GM23248 (cell line): Measurements from ENCODE around the gene UNC5C. TPM values are rescaled to one million over a fixed set of nuclear protein-coding genes. Genes with fewer than 3 reads are reported as not detected.

ENCODE experiments used
- DNase-seq: peaks from one replicate; pipeline ENCODE4 v3.0.0-alpha.2; 2015
- H2AFZ ChIP-seq: fragments of 200-600 bp; sonication (generic); 2 replicates; pipeline ENCODE4 v1.6.1; 2016; ENCODE audit warnings: antibody characterized with exemption
- H3F3A ChIP-seq: fragments of 200-600 bp; sonication (generic); 2 replicates; pipeline ENCODE4 v1.6.1; 2016; ENCODE audit warnings: mild to moderate bottlenecking, antibody characterized with exemption, mixed run types; ENCODE audit not compliant: insufficient read depth
- H3K27ac ChIP-seq: fragments of 200-600 bp; sonication (generic); 2 replicates; pipeline ENCODE4 v1.5.1; 2016; ENCODE audit warnings: mild to moderate bottlenecking
- H3K27me3 ChIP-seq: fragments of 200-600 bp; sonication (generic); replicated peaks from 2 replicates; pipeline ENCODE4 v1.6.1; 2016; ENCODE audit warnings: mild to moderate bottlenecking; ENCODE audit not compliant: insufficient read depth
- H3K36me3 ChIP-seq: fragments of 200-600 bp; sonication (generic); 2 replicates; pipeline ENCODE4 v1.6.1; 2016; ENCODE audit warnings: low read depth, mild to moderate bottlenecking
- H3K4me1 ChIP-seq: fragments of 200-600 bp; sonication (generic); 2 replicates; pipeline ENCODE4 v1.6.1; 2016; ENCODE audit warnings: mild to moderate bottlenecking; ENCODE audit not compliant: insufficient read depth
- H3K4me2 ChIP-seq: fragments of 200-600 bp; sonication (generic); one replicate; pipeline ENCODE4 v1.6.1; 2016; ENCODE audit warnings: mild to moderate bottlenecking; ENCODE audit not compliant: unreplicated experiment
- H3K4me3 ChIP-seq: fragments of 200-600 bp; sonication (generic); 2 replicates; pipeline ENCODE4 v1.5.1; 2016; ENCODE audit warnings: mild to moderate bottlenecking
- H3K79me2 ChIP-seq: fragments of 200-600 bp; sonication (generic); 2 replicates; pipeline ENCODE4 v1.6.1; 2016; ENCODE audit warnings: mild to moderate bottlenecking; ENCODE audit not compliant: insufficient read depth
- H3K9ac ChIP-seq: fragments of 200-600 bp; sonication (generic); 2 replicates; pipeline ENCODE4 v1.6.1; 2016; ENCODE audit warnings: mild to moderate bottlenecking
- H3K9me2 ChIP-seq: fragments of 200-600 bp; sonication (generic); 2 replicates; pipeline ENCODE4 v1.6.1; 2016; ENCODE audit warnings: mixed run types, mild to moderate bottlenecking, moderate library complexity; ENCODE audit not compliant: insufficient read depth
- H3K9me3 ChIP-seq: fragments of 200-600 bp; sonication (generic); one replicate; pipeline ENCODE4 v1.6.1; 2017; ENCODE audit warnings: low read depth
- H4K20me1 ChIP-seq: fragments of 200-600 bp; sonication (generic); 2 replicates; pipeline ENCODE4 v1.6.0; 2016; ENCODE audit not compliant: insufficient read depth
- EZH2 ChIP-seq: fragments of 200-600 bp; sonication (generic); IDR thresholded peaks from 2 replicates; pipeline ENCODE4 v1.6.1; 2018; ENCODE audit warnings: antibody characterized with exemption, mild to moderate bottlenecking; ENCODE audit not compliant: insufficient read depth, poor library complexity, severe bottlenecking
- EZH2phosphoT487 ChIP-seq: fragments of 200-600 bp; sonication (generic); IDR thresholded peaks from 2 replicates; pipeline ENCODE4 v1.6.1; 2018; ENCODE audit warnings: antibody characterized with exemption, moderate library complexity, mild to moderate bottlenecking, low read depth; ENCODE audit not compliant: insufficient read depth
- WGBS, 2 experiments: methylation state at CpG; one replicate each; pipeline ENCODE4 v1.1.6; 2015 to 2017; ENCODE audit warnings: low lambda C conversion rate in 2 of 2, low coverage in 1 of 2; ENCODE audit errors: missing lambda C conversion rate in 2 of 2; 5-methylcytosine and 5-hydroxymethylcytosine counted together
- in situ Hi-C: fragments of 300-500 bp; cut with MboI; formaldehyde crosslinking; loops from 2 replicates; pipeline ENCODE4 v1.15.0; 2020
- polyA plus RNA-seq: library from polyadenylated mRNA; unstranded; fragments of >200 nt; fragmentation: Nextera tagmentation; extraction: Ambion mirVana; gene quantifications from 2 replicates; pipeline ENCODE4 v1.2.1, GENCODE V29; 2016
- total RNA-seq: library from RNA; depleted of rRNA; stranded (reverse); fragments of >200 nt; shearing (Covaris generic); gene quantifications from 2 replicates; pipeline ENCODE4 v1.2.3, GENCODE V29; 2014

The UNC5C gene
- total and polyA plus RNA-seq, 2 experiments from 2014 or later, result not detected

DNA sequence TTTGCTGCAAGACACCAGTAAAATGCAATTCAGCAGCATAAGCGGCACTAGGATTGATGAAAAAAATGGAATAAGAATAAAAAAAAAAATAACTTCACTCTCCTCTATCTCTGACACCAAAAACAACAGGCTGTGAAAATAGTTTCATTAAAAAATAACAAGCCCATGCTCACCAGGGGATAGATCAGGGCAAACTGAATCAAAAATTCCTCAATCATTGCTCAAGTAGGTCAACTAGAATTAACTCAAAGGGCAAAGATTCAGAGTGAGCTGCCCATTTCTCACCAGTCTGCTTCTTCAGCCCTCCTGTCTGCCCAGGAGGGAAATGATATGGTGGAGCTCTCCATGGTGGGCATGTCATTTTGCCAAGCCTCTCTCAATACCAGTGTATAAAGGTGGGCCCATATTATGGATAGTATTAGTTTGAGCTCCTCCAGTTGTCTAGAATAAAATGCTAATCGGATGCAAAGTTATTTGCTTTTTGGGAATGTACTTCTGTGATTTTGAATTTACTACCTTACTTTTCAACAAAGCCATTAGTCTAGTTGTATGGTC is 153.9 kb downstream of the UNC5C start:
- no peak overlapping the region for H3K9ac ChIP-seq
- TF ChIP-seq EZH2phosphoT487, result no peak
- TF ChIP-seq EZH2, result no peak
- H2AFZ ChIP-seq, result no peak overlapping the region
- DNase-seq, result no peak
- WGBS, 2 experiments, result 28 to 38% methylated on average over 2 of the region's 2 CpGs
- no peaks in the 10 kb centered on the region for H4K20me1 ChIP-seq
- no peak overlapping the region for H3K4me3 ChIP-seq
- no peaks in the 10 kb centered on the region for H3F3A ChIP-seq
- H3K79me2 ChIP-seq, result no peaks in the 10 kb centered on the region
- H3K27ac ChIP-seq, result no peak overlapping the region
- no peaks in the 10 kb centered on the region for H3K36me3 ChIP-seq
- no peaks in the 10 kb centered on the region for H3K9me2 ChIP-seq
- H3K4me1 ChIP-seq, result no peaks in the 10 kb centered on the region
- no peaks in the 10 kb centered on the region for H3K27me3 ChIP-seq
- in situ Hi-C loops, result no loop called here
- no peak overlapping the region for H3K4me2 ChIP-seq
- H3K9me3 ChIP-seq, result no peaks in the 10 kb centered on the region

DNA sequence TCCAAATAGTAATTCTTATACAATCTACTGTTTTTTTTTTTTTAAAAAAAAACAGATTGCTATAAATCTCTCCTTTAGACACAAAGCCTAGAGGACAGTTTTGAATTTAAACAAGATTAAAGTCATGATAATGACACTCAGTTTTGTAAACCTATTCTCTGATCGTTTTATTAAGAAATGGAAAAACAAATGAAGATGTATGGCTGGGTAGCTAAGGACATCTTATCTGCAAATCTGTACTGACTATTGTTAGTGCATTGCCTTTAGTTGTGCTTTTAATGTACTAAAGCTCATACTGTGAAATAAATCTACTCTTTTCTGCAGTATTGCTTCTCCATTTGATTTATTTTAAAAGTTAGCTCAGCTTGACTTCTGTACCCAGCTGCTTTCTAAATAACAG is 155.0 kb downstream of the UNC5C start:
- WGBS, 2 experiments, result 0% methylated on average over 1 of the region's 1 CpG
- Histone ChIP-seq H3K9ac (no peak overlapping the region), H3K27ac (no peak overlapping the region), H4K20me1 (no peaks in the 10 kb centered on the region), H3F3A (no peaks in the 10 kb centered on the region), H3K27me3 (no peaks in the 10 kb centered on the region), H3K79me2 (no peaks in the 10 kb centered on the region), H3K4me2 (no peak overlapping the region), H3K9me3 (no peaks in the 10 kb centered on the region), H3K9me2 (no peaks in the 10 kb centered on the region), H3K36me3 (no peaks in the 10 kb centered on the region), H3K4me1 (no peaks in the 10 kb centered on the region), H2AFZ (no peak overlapping the region), H3K4me3 (no peak overlapping the region)
- TF ChIP-seq EZH2, result no peak
- no peak for TF ChIP-seq EZH2phosphoT487
- no peak for DNase-seq
- in situ Hi-C loops, result no loop called here

DNA sequence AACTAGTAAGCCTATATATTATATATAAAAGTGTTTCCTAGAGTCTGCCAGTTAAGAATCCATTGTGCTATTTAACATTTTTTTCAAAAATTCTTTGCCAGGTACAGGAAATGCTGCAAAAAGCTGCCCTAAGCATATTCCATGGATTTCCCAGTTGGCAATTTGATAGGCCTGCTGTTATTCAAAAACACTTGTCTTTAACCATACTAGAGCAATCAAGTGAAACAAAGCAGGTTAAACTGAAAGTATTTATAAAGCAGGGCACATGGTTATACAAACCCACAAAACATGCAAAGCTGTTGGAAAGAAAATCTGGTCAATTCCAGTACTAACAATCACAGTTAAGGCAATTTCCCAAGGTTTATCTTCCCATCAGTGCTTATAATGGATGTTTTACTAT is 159.9 kb downstream of the UNC5C start:
- H3K9ac ChIP-seq, result no peak overlapping the region
- no peaks in the 10 kb centered on the region for H3K79me2 ChIP-seq
- H4K20me1 ChIP-seq, result no peaks in the 10 kb centered on the region
- no peaks in the 10 kb centered on the region for H3K9me3 ChIP-seq
- H3K9me2 ChIP-seq, result no peaks in the 10 kb centered on the region
- no peaks in the 10 kb centered on the region for H3K36me3 ChIP-seq
- no peak overlapping the region for H2AFZ ChIP-seq
- no peak overlapping the region for H3K4me2 ChIP-seq
- no peaks in the 10 kb centered on the region for H3F3A ChIP-seq
- in situ Hi-C loops, result no loop called here
- no peak for DNase-seq
- no peak overlapping the region for H3K27ac ChIP-seq
- no peak overlapping the region for H3K4me3 ChIP-seq
- H3K27me3 ChIP-seq, result no peaks in the 10 kb centered on the region
- H3K4me1 ChIP-seq, result no peaks in the 10 kb centered on the region
- TF ChIP-seq EZH2phosphoT487, result no peak
- no peak for TF ChIP-seq EZH2

DNA sequence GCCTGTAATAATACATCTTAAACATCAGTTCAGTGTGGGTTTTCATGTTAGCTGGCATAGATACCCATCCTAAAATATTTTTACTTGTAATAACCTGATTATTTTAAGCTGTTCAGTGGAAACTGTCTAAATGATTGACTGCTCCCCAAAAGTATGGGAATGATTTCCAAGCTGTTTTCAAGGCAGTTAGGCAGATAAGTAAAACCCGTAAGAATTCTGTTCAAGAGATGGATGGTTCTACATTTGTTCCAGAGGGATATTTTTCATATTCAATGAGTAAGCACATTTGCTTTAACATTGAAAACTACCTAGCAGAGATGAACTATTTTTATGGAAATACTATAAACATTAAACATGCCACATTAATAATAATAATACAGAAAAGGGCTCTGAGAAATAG is 161.1 kb downstream of the UNC5C start:
- no peak for DNase-seq
- Histone ChIP-seq H3K9ac (no peak overlapping the region), H3K4me2 (no peak overlapping the region), H3K9me2 (no peaks in the 10 kb centered on the region), H3F3A (no peaks in the 10 kb centered on the region), H3K4me3 (no peak overlapping the region), H3K36me3 (no peaks in the 10 kb centered on the region), H3K27ac (no peak overlapping the region), H3K27me3 (no peaks in the 10 kb centered on the region), H2AFZ (no peak overlapping the region), H3K79me2 (no peaks in the 10 kb centered on the region), H4K20me1 (no peaks in the 10 kb centered on the region), H3K4me1 (no peaks in the 10 kb centered on the region), H3K9me3 (no peaks in the 10 kb centered on the region)
- 20 to 25% methylated on average over 1 of the region's 1 CpG for WGBS, 2 experiments
- in situ Hi-C loops, result no loop called here
- TF ChIP-seq EZH2 (no peak), EZH2phosphoT487 (no peak)

DNA sequence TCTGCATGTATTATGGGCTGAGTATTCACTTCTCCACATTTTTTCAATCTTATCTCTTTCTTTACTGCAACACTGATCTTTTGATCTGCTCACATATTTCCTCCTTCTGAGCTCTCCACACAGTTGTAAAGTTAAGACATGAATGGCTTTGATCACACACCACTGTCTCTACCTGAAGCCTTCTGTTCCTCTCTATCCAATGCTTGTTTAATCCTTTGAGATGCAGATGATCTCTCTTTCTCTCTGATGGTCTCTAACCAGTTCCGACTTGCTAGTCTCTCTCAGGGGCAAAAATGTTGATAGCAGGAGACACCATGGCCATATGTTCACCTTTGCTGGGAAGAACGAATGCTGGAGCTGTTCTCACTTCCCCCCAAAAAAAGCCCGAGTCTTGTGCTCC is 162.4 kb downstream of the UNC5C start:
- H3K4me3 ChIP-seq, result no peak overlapping the region

More for the DNA sequence above, 162.4 kb downstream of the UNC5C start:
- no peaks in the 10 kb centered on the region for H4K20me1 ChIP-seq
- no peak overlapping the region for H3K9ac ChIP-seq
- no peak overlapping the region for H2AFZ ChIP-seq
- no peaks in the 10 kb centered on the region for H3K9me2 ChIP-seq
- no peaks in the 10 kb centered on the region for H3K79me2 ChIP-seq
- 0 to 2% methylated on average over 3 of the region's 3 CpGs for WGBS, 2 experiments
- in situ Hi-C loops, result no loop called here
- TF ChIP-seq EZH2 (no peak), EZH2phosphoT487 (no peak)
- H3F3A ChIP-seq, result no peaks in the 10 kb centered on the region
- no peaks in the 10 kb centered on the region for H3K36me3 ChIP-seq
- no peak for DNase-seq
- no peaks in the 10 kb centered on the region for H3K9me3 ChIP-seq
- no peaks in the 10 kb centered on the region for H3K4me1 ChIP-seq
- H3K4me2 ChIP-seq, result no peak overlapping the region
- no peaks in the 10 kb centered on the region for H3K27me3 ChIP-seq
- H3K27ac ChIP-seq, result no peak overlapping the region
